ENCODE results near the gene OBSCN.

Gene OBSCN

DNA sequence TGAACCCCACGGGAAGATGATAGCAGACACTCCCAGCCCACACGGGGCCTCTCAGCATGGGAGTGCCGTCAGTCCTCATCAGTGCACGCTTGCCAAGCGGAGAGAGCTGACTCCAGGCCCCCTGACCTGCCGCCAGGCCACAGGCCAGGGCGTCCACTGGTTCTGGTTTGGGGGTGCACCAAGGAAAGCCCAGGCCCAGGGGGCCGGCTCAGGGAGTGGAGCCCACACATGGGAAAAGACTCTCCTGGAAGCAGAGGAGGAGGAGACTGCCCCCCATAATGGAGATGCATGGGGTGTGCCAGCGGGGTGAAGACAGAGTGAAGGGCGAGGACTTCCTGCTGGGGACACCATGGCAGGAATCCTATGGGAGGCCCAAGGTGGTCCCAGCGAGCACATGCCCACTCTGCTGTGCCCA, 192.4 kb downstream of the OBSCN start:
- Histone ChIP-seq H3K9me3 (ENCODE audit: control insufficient read depth in 2 of 2, low read length in 2 of 2) (no peaks in the 10 kb centered on the region), H3K9ac (ENCODE audit: low read depth in 1 of 2, low read length in 2 of 2) (no peak overlapping the region), H3K27me3 (ENCODE audit: control insufficient read depth in 2 of 2, insufficient read depth in 2 of 2, low read length in 2 of 2) (no peaks in the 10 kb centered on the region), H3K36me3 (ENCODE audit: control insufficient read depth in 2 of 2, insufficient read depth in 2 of 2, low read length in 2 of 2) (peaks cover 39 to 56% of the 10 kb centered on the region in 2 donors), H3K4me3 (ENCODE audit: low read length in 2 of 2) (no peak overlapping the region), H3K4me1 (ENCODE audit: control insufficient read depth in 2 of 2, insufficient read depth in 2 of 2, low read length in 2 of 2) (peaks cover 12 to 14% of the 10 kb centered on the region in 2 donors), H3K27ac (ENCODE audit: low read depth in 2 of 2, low read length in 2 of 2) (no peak overlapping the region)

DNA sequence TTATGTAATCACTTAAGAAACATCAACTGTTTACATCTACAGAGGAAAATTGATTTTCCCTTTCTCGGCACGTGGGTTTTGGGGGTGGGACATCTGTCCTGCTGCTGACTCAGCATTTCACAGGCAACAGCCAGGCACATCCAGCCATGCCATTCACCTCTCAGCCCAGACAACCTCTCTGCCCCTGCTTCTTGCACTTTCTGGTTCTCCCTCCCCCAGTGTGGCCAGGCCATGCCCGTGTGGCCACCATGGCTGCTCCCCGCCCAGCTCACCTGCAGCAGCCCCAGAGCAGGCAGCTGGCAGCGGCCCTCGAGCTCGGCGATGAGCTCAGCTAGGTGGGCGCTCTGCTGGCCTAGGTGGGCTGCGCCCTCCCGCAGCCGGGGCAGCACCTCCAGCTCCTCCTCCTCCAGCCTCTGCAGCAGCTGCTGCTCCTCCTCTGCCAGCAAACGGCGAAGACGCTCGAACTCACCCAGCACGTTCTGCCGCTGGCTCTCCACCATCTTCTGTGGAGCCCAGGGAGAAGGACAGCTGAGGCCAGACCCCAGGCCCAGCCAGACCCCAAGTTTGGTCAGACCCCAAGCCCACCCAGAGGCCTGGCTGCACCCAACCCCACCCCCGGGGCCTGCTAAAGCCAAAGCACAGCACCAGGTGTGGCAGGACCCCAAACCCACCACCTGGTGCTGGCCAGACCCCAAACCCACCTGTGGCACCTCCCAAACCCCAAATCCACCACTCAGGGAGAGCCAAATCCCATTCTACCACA, 193.0 kb downstream of the OBSCN start:
- peaks cover 17 to 20% of the 10 kb centered on the region in 2 donors for H3K4me1 ChIP-seq (ENCODE audit: control insufficient read depth in 2 of 2, insufficient read depth in 2 of 2, low read length in 2 of 2)
- H3K36me3 ChIP-seq (ENCODE audit: control insufficient read depth in 2 of 2, insufficient read depth in 2 of 2, low read length in 2 of 2), result peaks cover 32 to 49% of the 10 kb centered on the region in 2 donors
- H3K27me3 ChIP-seq (ENCODE audit: control insufficient read depth in 2 of 2, insufficient read depth in 2 of 2, low read length in 2 of 2), result no peaks in the 10 kb centered on the region
- no peak overlapping the region for H3K9ac ChIP-seq (ENCODE audit: low read depth in 1 of 2, low read length in 2 of 2)
- H3K27ac ChIP-seq (ENCODE audit: low read depth in 2 of 2, low read length in 2 of 2), result no peak overlapping the region
- no peak overlapping the region for H3K4me3 ChIP-seq (ENCODE audit: low read length in 2 of 2)
- no peaks in the 10 kb centered on the region for H3K9me3 ChIP-seq (ENCODE audit: control insufficient read depth in 2 of 2, low read length in 2 of 2)

DNA sequence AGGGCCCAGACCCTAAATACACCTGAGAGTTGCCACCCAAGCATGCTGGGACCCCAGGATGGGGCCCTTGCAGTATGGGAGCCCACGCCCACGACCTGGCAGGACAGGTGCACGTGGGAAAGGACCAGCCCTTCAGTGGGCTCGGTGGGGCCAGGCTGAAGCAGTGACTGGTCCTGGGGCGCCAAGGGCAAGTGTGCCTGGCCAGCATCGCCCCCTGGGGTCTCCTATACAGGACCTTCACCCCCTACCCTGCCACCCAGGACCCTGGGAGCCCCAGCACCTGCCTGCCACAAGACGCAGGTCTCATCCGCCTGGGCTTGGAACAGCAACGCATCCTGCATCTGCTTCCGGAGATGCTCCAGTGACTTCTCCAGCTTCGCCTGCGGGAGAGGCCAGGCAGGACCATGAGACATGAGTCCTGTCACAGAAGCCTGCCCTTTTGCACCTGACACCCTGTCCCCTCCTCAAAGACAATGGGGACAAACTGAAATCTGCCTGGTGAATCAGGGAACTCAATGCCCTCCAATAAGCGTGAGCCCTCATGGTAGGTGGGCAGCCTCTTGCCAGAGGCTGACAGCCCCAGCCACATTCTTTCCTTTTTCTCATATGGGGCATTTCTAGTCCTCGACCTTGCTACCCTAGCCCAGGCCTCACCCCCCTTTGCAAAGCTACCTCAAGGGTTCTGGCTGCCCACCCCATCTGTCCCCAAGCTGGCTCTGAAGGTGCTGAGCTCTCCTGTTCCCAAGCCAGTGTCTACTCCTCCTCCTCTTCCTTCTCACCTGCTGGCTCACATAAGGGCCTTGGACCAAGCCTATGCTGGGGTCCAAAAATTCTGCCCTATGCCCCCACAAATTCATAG, 194.2 kb downstream of the OBSCN start:
- Histone ChIP-seq H3K36me3 (ENCODE audit: control insufficient read depth in 2 of 2, insufficient read depth in 2 of 2, low read length in 2 of 2) (peaks cover 22 to 38% of the 10 kb centered on the region in 2 donors), H3K9me3 (ENCODE audit: control insufficient read depth in 2 of 2, low read length in 2 of 2) (no peaks in the 10 kb centered on the region), H3K27ac (ENCODE audit: low read depth in 2 of 2, low read length in 2 of 2) (no peak overlapping the region), H3K4me3 (ENCODE audit: low read length in 2 of 2) (no peak overlapping the region), H3K9ac (ENCODE audit: low read depth in 1 of 2, low read length in 2 of 2) (no peak overlapping the region), H3K4me1 (ENCODE audit: control insufficient read depth in 2 of 2, insufficient read depth in 2 of 2, low read length in 2 of 2) (peaks cover 17 to 20% of the 10 kb centered on the region in 2 donors), H3K27me3 (ENCODE audit: control insufficient read depth in 2 of 2, insufficient read depth in 2 of 2, low read length in 2 of 2) (no peaks in the 10 kb centered on the region)

DNA sequence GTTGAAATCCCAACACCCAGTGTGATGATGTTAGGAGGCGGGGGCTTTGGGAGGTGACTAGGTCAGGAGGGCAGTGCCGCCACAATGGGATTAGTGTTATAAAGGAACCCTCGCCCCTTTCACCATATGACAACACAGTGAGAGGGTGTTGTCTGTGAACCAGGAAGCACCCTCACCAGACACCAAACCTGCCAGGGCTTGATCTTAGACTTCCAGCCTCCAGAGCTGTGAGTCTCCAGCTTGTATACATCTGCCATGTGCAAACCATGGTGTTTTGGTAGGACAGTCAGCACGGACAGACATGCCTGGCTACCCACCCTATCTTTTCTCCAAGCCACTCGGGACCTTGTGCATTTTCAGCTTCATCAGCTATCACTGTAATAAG, 194.8 kb downstream of the OBSCN start:
- Histone ChIP-seq H3K27me3 (ENCODE audit: control insufficient read depth in 2 of 2, insufficient read depth in 2 of 2, low read length in 2 of 2) (no peaks in the 10 kb centered on the region), H3K27ac (ENCODE audit: low read depth in 2 of 2, low read length in 2 of 2) (no peak overlapping the region), H3K4me1 (ENCODE audit: control insufficient read depth in 2 of 2, insufficient read depth in 2 of 2, low read length in 2 of 2) (peaks cover 22 to 26% of the 10 kb centered on the region in 2 donors), H3K36me3 (ENCODE audit: control insufficient read depth in 2 of 2, insufficient read depth in 2 of 2, low read length in 2 of 2) (peaks cover 18 to 33% of the 10 kb centered on the region in 2 donors), H3K9ac (ENCODE audit: low read depth in 1 of 2, low read length in 2 of 2) (no peak overlapping the region), H3K4me3 (ENCODE audit: low read length in 2 of 2) (no peak overlapping the region), H3K9me3 (ENCODE audit: control insufficient read depth in 2 of 2, low read length in 2 of 2) (no peaks in the 10 kb centered on the region)

DNA sequence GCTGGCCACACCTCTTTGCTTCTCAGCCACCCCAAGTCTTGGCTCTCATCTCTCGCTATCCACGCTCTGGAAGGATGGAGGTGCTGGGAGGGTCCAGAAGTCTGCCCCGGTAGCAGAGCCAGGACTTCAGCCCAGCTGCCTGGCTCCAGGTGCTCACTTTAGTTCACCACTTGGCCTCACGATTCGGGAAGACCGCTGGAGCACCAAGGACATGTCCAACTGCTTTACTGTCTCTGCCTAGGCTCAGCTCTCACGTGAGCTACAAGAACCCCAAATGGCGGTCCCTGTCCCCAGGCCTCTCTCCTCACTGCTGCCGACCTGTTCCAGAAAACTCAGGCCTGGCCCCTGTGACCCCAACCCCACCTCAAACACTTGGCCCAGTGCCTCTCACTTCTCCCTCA, 195.4 kb downstream of the OBSCN start:
- peaks cover 22 to 28% of the 10 kb centered on the region in 2 donors for H3K4me1 ChIP-seq (ENCODE audit: control insufficient read depth in 2 of 2, insufficient read depth in 2 of 2, low read length in 2 of 2)
- no peak overlapping the region for H3K9ac ChIP-seq (ENCODE audit: low read depth in 1 of 2, low read length in 2 of 2)
- no peak overlapping the region for H3K27ac ChIP-seq (ENCODE audit: low read depth in 2 of 2, low read length in 2 of 2)
- H3K9me3 ChIP-seq (ENCODE audit: control insufficient read depth in 2 of 2, low read length in 2 of 2), result no peaks in the 10 kb centered on the region
- H3K4me3 ChIP-seq (ENCODE audit: low read length in 2 of 2), result no peak overlapping the region
- no peaks in the 10 kb centered on the region for H3K27me3 ChIP-seq (ENCODE audit: control insufficient read depth in 2 of 2, insufficient read depth in 2 of 2, low read length in 2 of 2)
- H3K36me3 ChIP-seq (ENCODE audit: control insufficient read depth in 2 of 2, insufficient read depth in 2 of 2, low read length in 2 of 2), result peaks cover 14 to 28% of the 10 kb centered on the region in 2 donors

DNA sequence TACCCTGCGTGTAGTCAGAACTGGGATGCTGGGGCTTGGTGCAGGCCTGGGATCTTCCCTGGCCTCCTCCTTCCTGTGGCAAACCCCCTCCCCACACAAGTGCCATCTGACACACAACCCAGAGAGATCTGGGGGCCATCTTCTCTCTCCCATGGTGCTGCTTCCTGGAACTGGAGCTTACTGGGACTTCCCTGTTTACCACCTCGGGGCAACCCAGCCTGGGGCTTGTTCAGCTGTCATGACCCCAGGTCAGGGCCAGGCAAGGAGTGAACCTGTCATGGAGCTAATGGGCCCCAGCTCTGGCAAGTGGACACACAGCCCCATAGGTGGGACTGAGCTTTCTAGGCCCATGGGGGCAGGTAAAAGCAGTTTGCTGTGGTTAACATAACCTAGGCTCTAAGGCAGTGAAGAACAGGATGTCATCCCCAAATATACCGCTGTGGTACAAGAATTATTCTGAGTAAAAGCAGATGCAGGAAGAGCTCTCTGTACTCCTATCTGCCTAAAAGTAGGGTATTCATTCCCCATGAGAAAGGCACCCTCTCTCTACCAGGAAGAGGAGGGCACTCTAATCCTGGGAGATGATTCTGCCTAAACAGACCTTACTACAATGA, 196.4 kb downstream of the OBSCN start:
- Histone ChIP-seq H3K27ac (ENCODE audit: low read depth in 2 of 2, low read length in 2 of 2) (no peak overlapping the region), H3K4me3 (ENCODE audit: low read length in 2 of 2) (peak overlapping the region in 1 of 2 donors; percentile 79), H3K4me1 (ENCODE audit: control insufficient read depth in 2 of 2, insufficient read depth in 2 of 2, low read length in 2 of 2) (peaks cover 22 to 28% of the 10 kb centered on the region in 2 donors)

DNA sequence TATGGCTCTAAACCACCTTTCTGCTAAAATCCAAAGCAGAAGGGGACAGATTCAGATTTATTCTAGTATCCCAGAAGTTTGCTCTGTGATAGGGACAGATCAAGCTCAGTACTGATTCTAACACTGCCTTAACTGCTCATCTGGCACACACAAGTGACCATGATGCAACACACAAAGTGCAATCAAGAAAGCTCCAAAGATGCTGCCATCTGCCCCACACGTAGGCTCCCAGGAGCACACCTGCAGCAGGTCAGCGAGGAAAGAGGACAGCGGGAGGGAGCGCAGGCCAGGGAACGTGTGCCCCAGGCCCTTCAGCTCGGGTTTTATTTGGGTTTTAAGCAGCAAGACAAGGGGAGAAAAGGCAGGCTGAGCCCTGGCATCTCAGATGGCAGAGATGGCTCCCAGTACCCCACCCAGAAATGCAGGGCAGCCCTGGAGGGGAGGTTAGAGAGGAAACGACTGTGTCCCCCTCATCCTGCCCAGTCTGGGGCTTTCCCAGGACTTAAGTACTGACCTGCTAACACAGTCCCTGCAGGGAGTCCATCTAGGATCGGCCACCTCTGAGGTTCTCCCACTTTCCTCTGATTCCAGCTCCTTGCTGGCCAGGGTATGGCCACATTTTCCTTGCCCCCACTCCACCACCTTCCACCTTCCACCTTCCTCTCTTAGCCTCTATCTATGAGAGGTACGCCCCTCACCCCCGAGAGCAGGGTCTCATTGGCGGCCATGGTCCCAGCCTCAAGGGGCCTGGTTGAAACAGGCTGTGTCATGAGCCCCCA, 197.5 kb downstream of the OBSCN start:
- peaks cover 9 to 15% of the 10 kb centered on the region in 2 donors for H3K36me3 ChIP-seq (ENCODE audit: control insufficient read depth in 2 of 2, insufficient read depth in 2 of 2, low read length in 2 of 2)
- H3K27ac ChIP-seq (ENCODE audit: low read depth in 2 of 2, low read length in 2 of 2), result peak overlapping the region in 1 of 2 donors; percentile 92
- H3K9me3 ChIP-seq (ENCODE audit: control insufficient read depth in 2 of 2, low read length in 2 of 2), result no peaks in the 10 kb centered on the region
- peaks cover 22 to 28% of the 10 kb centered on the region in 2 donors for H3K4me1 ChIP-seq (ENCODE audit: control insufficient read depth in 2 of 2, insufficient read depth in 2 of 2, low read length in 2 of 2)
- H3K4me3 ChIP-seq (ENCODE audit: low read length in 2 of 2), result peak overlapping the region; percentile 79 to 92
- H3K9ac ChIP-seq (ENCODE audit: low read depth in 1 of 2, low read length in 2 of 2), result peak overlapping the region; percentile 54 to 90
- no peaks in the 10 kb centered on the region for H3K27me3 ChIP-seq (ENCODE audit: control insufficient read depth in 2 of 2, insufficient read depth in 2 of 2, low read length in 2 of 2)

More for the DNA sequence above, 196.4 kb downstream of the OBSCN start:
- Histone ChIP-seq H3K27me3 (ENCODE audit: control insufficient read depth in 2 of 2, insufficient read depth in 2 of 2, low read length in 2 of 2) (no peaks in the 10 kb centered on the region), H3K9me3 (ENCODE audit: control insufficient read depth in 2 of 2, low read length in 2 of 2) (no peaks in the 10 kb centered on the region), H3K9ac (ENCODE audit: low read depth in 1 of 2, low read length in 2 of 2) (peak overlapping the region in 1 of 2 donors; percentile 8), H3K36me3 (ENCODE audit: control insufficient read depth in 2 of 2, insufficient read depth in 2 of 2, low read length in 2 of 2) (peaks cover 14 to 21% of the 10 kb centered on the region in 2 donors)

DNA sequence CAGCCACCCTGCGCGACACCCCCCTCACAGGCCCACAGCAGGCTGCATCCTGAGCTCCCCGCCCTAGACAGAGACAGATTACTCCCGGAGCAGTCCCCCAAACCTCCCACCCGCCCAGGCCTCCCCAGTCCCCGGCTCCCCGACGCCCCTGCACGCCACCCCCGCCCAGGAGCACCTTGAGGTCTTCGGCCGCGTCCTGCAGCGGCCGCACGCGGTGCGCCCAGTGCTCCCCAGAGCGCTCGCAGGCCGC, 198.1 kb downstream of the OBSCN start:
- peak overlapping the region; percentile 79 to 92 for H3K4me3 ChIP-seq (ENCODE audit: low read length in 2 of 2)
- no peaks in the 10 kb centered on the region for H3K9me3 ChIP-seq (ENCODE audit: control insufficient read depth in 2 of 2, low read length in 2 of 2)
- peak overlapping the region; percentile 87 to 92 for H3K27ac ChIP-seq (ENCODE audit: low read depth in 2 of 2, low read length in 2 of 2)
- peaks cover 22 to 28% of the 10 kb centered on the region in 2 donors for H3K4me1 ChIP-seq (ENCODE audit: control insufficient read depth in 2 of 2, insufficient read depth in 2 of 2, low read length in 2 of 2)
- no peaks in the 10 kb centered on the region for H3K27me3 ChIP-seq (ENCODE audit: control insufficient read depth in 2 of 2, insufficient read depth in 2 of 2, low read length in 2 of 2)
- H3K36me3 ChIP-seq (ENCODE audit: control insufficient read depth in 2 of 2, insufficient read depth in 2 of 2, low read length in 2 of 2), result peaks cover 4 to 12% of the 10 kb centered on the region in 2 donors
- H3K9ac ChIP-seq (ENCODE audit: low read depth in 1 of 2, low read length in 2 of 2), result peak overlapping the region; percentile 79 to 90

DNA sequence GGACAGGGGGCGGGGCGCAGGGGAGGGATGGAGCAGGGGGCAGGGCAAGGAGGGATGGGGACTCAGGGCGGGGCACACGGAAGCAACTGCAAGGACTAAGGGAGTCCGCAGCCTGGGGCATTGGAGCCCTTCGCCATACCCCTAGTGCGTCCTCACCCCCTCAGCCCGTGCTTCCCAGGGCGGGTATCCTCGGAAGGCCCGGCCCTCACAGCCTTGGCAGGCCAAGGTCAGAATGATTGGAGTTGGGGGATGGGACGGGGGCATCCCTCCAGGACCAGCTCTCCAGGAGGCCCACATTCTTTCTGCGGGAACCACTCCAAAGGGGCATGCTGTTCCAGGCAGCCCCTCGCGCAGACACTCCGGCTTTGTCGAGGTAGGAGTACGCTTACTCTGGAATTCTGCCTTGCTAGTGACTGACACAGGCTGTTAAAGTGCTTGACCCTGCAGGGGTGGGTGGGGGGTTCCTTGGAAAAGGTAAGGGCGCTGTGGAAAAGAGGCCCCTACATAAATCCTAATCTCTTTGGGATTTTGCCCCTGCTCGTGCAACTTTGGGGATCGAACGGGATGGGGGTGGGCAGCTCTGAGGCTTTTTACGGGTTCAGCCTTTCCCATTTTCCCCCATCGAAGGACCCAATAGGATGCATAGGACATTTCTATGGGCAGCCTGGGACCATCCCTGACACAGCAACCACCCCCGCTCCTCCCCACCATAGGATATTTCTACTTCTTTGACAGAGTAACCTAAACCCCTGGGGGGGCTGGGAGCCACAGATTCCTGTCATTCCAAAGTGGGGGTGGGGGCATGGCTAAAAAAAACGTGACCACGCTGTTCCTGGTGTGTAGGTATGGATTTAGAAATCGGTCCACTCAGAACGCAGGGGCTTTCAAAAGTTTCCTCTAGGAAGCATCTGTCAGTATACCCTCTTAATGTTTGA, 199.5 kb downstream of the OBSCN start:
- H3K36me3 ChIP-seq (ENCODE audit: control insufficient read depth in 2 of 2, insufficient read depth in 2 of 2, low read length in 2 of 2), result peaks cover 4 to 11% of the 10 kb centered on the region in 2 donors
- H3K27ac ChIP-seq (ENCODE audit: low read depth in 2 of 2, low read length in 2 of 2), result peak overlapping the region; percentile 82 to 85
- peak overlapping the region; percentile 79 to 90 for H3K4me3 ChIP-seq (ENCODE audit: low read length in 2 of 2)
- no peaks in the 10 kb centered on the region for H3K27me3 ChIP-seq (ENCODE audit: control insufficient read depth in 2 of 2, insufficient read depth in 2 of 2, low read length in 2 of 2)
- peak overlapping the region; percentile 72 to 90 for H3K9ac ChIP-seq (ENCODE audit: low read depth in 1 of 2, low read length in 2 of 2)
- H3K4me1 ChIP-seq (ENCODE audit: control insufficient read depth in 2 of 2, insufficient read depth in 2 of 2, low read length in 2 of 2), result peaks cover 22 to 28% of the 10 kb centered on the region in 2 donors
- no peaks in the 10 kb centered on the region for H3K9me3 ChIP-seq (ENCODE audit: control insufficient read depth in 2 of 2, low read length in 2 of 2)

Measured in mucosa of rectum (tissue), 2 donors.